GM18505 (cell line): ENCODE results near the gene TWIST2.

ENCODE experiments used
- ATAC-seq: cut with Tn5 transposase; IDR thresholded peaks from one replicate; pipeline ENCODE4 v1.9.1; 2021; ENCODE audit not compliant: unreplicated experiment
- POLR2A ChIP-seq: IDR thresholded peaks from 4 replicates; pipeline ENCODE4 v1.6.1; 2011; ENCODE audit warnings: borderline replicate concordance; ENCODE audit not compliant: insufficient read depth, insufficient read length; ENCODE audit errors: extremely low read depth

TWIST2 gene

DNA sequence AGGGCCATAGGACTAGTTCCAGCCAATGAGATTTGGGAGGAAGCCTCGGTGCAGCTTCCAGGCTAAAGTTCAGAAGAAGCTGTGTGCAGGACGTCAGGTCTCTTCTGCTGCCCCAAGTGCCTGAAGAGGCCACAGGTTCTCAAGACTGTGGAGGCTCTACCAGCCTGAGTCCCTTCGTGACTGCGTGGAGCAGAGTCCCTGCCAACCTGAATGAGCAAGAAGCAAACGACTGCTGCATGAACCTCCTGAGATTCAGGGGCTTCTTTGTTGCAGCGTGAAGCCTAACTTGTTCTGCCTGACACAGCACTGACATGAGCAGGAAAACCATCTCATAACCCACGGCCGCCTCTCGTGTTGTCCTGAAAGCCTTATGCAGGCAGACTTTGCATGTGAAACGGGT lies 39.7 kb downstream of the TWIST2 start:
- TF ChIP-seq POLR2A: no peak
- no peak for ATAC-seq

DNA sequence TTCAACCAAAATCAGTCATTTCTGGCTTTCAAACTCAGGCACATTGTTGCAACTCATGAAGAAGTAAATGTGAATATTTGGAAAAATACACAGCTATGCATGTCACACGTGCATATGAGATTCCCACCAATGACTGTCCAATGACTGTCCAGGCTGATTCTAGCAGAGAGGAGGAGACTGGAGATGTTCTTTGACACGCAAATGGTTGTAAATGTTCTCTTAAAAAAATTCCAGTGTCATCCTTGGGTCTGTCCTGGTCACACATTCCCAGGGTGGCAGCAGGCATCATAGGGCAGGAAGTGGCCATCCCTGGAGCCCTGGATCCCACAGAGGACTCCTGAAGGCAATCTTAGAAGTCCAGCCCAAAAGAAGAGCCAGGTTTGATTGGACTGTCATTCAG lies 40.9 kb downstream of the TWIST2 start:
- no peak for ATAC-seq
- no peak for TF ChIP-seq POLR2A

DNA sequence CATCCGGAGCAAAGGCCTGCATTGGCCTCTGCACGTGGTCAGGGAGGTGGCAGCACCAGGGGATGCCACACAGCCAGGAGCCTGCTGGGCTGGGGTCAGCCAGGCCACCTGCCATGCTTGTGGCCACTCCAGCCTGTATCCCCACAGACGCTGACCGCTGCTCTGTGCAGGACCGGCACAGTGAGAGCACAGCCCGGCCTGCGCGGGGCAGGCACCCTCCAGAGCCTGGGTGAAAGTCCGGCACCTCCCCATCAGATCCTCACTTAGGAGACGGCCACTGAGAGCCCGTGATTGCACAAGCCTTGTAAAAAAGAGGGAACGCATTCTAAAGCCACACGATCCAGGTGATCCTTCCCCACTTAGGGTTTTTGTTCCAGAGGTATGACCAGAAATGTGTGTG lies 42.2 kb downstream of the TWIST2 start:
- no peak for ATAC-seq

GRCh38 chr2:238890618-238891456 lies 43.0 kb downstream of the TWIST2 start:
- ATAC-seq: no peak
- no peak for TF ChIP-seq POLR2A

More for the DNA sequence above, 42.2 kb downstream of the TWIST2 start:
- no peak for TF ChIP-seq POLR2A

- TF ChIP-seq POLR2A: no peak
- no peak for ATAC-seq
Measured at GRCh38 chr2:238891457-238892203, 43.7 kb downstream of the TWIST2 start.

GRCh38 chr2:238892204-238892500 lies 44.3 kb downstream of the TWIST2 start:
- no peak for ATAC-seq
- TF ChIP-seq POLR2A: no peak

- no peak for ATAC-seq
Measured at GRCh38 chr2:238892796-238893195, 44.9 kb downstream of the TWIST2 start.

GRCh38 chr2:238893349-238894000 lies 45.6 kb downstream of the TWIST2 start:
- ATAC-seq: no peak
- TF ChIP-seq POLR2A: no peak

More at GRCh38 chr2:238892796-238893195, 44.9 kb downstream of the TWIST2 start:
- TF ChIP-seq POLR2A: no peak

GRCh38 chr2:238894226-238894949 lies 46.5 kb downstream of the TWIST2 start:
- ATAC-seq: no peak
- no peak for TF ChIP-seq POLR2A

DNA sequence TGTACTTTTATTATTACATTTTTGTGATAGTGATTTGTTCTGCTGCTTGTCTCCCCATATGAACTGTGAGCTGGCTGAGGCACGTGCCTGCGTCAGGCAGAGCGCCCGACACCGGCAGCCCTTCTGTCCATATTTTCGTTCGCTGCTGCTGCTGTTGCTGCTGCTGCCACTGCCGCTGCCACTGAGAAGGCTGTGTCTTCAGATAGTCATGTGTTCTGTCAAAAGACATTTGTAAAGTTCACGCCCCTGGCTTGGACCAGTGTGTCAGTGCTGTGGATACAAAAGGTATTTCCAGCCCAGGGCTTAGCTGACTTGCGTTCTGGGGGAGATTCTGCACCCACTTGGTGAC lies 47.0 kb downstream of the TWIST2 start:
- no peak for ATAC-seq

DNA sequence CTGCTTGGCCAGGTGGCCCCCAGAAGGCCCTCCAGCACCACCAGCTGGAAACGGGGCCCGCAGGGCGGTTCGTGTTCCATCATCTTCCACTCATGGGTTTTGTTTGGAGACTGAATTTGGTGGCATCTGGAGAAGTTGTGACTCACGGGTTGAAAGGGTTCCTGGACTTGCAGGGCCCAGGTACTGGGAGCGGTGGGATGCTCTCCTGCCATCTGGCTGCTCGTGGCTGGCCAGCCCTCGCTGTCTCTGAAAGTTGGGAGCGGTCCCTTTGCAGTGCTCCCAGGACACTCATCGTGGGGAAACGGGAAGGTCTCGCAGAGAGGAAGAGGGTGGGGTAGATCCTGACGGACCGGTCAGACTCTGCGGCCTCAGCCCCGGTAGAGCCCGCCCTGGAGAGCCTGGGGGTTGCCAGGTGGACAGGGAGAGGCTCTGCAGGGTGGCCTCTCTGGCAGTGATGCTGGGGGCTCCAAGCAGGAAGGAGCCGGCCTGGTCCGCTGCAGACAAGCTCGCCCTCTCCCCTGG lies 47.5 kb downstream of the TWIST2 start:
- no peak for TF ChIP-seq POLR2A
- no peak for ATAC-seq

More for the DNA sequence above, 47.0 kb downstream of the TWIST2 start:
- TF ChIP-seq POLR2A: no peak

- ATAC-seq: no peak
- no peak for TF ChIP-seq POLR2A
Measured at GRCh38 chr2:238895891-238896600, 48.2 kb downstream of the TWIST2 start.
